Small intestine (tissue), 16 donors: ENCODE results near the gene SCYGR7. TPM values are rescaled to one million over a fixed set of nuclear protein-coding genes. Genes with fewer than 3 reads are reported as not detected.

ENCODE experiments used
- DNase-seq, 2 donors: peaks; one replicate each; pipeline versions ENCODE4 v3.0.0 to v3.0.0-alpha.2; 2013
- FAIRE-seq: peaks from 2 replicates; lab custom pipeline; 2012; peaks lifted over from hg19 to GRCh38; lab: Jason Lieb, UNC
- H3K27ac ChIP-seq, 3 donors: one replicate each; pipeline ENCODE4 v1.5.1; 2013; ENCODE audit warnings: low read length in 2 of 3, mild to moderate bottlenecking in 2 of 3, control low read depth in 1 of 3, inconsistent platforms in 1 of 3, low read depth in 1 of 3, moderate library complexity in 1 of 3
- H3K27me3 ChIP-seq, 3 donors: one replicate each; pipeline ENCODE4 v1.6.1; 2013; ENCODE audit warnings: low read length in 3 of 3, inconsistent platforms in 1 of 3; ENCODE audit not compliant: control insufficient read depth in 3 of 3, insufficient read depth in 3 of 3
- H3K36me3 ChIP-seq, 3 donors: one replicate each; pipeline ENCODE4 v1.6.1; 2013; ENCODE audit warnings: low read length in 3 of 3, inconsistent platforms in 1 of 3, low read depth in 1 of 3, mild to moderate bottlenecking in 1 of 3, moderate library complexity in 1 of 3; ENCODE audit not compliant: control insufficient read depth in 3 of 3, insufficient read depth in 2 of 3
- H3K4me1 ChIP-seq, 3 donors: one replicate each; pipeline ENCODE4 v1.6.1; 2013; ENCODE audit warnings: low read length in 2 of 3, inconsistent platforms in 1 of 3, low read depth in 1 of 3, mild to moderate bottlenecking in 1 of 3, moderate library complexity in 1 of 3; ENCODE audit not compliant: control insufficient read depth in 3 of 3, insufficient read depth in 2 of 3
- H3K4me3 ChIP-seq, 3 donors: one replicate each; pipeline ENCODE4 v1.5.1; 2013; ENCODE audit warnings: low read length in 3 of 3, control low read depth in 1 of 3, inconsistent platforms in 1 of 3, low read depth in 1 of 3, mild to moderate bottlenecking in 1 of 3, moderate library complexity in 1 of 3
- H3K9me3 ChIP-seq, 2 donors: one replicate each; pipeline ENCODE4 v1.6.1; 2013; ENCODE audit warnings: low read depth in 1 of 2, low read length in 1 of 2; ENCODE audit not compliant: control insufficient read depth in 2 of 2, insufficient read depth in 1 of 2
- WGBS, 3 donors: extraction: QIAGEN DNeasy Blood & Tissue Kit; methylation state at CpG; one replicate each; pipeline ENCODE4 v1.1.7; 2013; 5-methylcytosine and 5-hydroxymethylcytosine counted together
- long read RNA-seq, 10 donors: transcript quantifications; one replicate each; lab custom pipeline, GENCODE V29; 2026
- polyA plus RNA-seq, 4 donors: library from polyadenylated mRNA; stranded (reverse) in 3 of 4; unstranded in 1 of 4; fragments of 200-250 nt in 3 of 4; fragments of 120-200 nt in 1 of 4; gene quantifications; one replicate each; pipeline versions ENCODE4 v1.2.1 to v1.2.3, GENCODE V29; 2013
- donor health status: healthy with polysubstance abuse.
- donor health status: control.
- donor health status: control.
- donor health status: Bipolar disorder and iron deficiency.
- donor health status: healthy.

SCYGR7 gene, protein sequence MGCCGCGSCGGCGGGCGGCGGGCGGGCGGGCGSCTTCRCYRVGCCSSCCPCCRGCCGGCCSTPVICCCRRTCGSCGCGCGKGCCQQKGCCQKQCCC
- polyA plus RNA-seq = not detected
- long read RNA-seq, donor 1 = 0 reads
- long read RNA-seq, donor 2 = 0 reads
- long read RNA-seq, donor 3 = 0 reads
- long read RNA-seq, donor 4 = 0 reads
- long read RNA-seq, donor 5 = 0 reads
- long read RNA-seq, donor 6 = 0 reads
- long read RNA-seq, donor 7 = 0 reads
- long read RNA-seq, donor 8 = 0 reads
- long read RNA-seq, donor 9 = 0 reads
- long read RNA-seq, donor 10 = 0 reads

DNA sequence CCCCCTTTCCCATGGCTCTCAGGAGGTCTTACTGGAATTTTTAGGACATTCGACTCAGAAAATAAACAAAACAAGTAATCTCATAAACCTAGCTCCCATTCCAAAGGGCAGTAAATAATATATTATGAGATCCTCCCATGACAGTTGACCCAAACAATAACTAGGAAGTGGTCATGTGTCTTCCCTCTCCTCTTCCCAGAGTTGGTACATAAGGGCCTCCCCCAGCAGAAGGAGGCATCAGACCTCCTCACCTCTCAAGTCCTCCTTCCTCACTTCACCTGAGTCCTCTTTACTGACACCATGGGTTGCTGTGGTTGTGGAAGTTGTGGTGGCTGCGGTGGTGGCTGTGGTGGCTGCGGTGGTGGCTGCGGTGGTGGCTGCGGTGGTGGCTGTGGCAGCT is at the start of gene SCYGR7:
Gene SCYGR7 (plus strand): TSS at position 301 of the 400 bp plus-strand sequence. CDS start 0 bp downstream, at position 301.
- FAIRE-seq (no peak), DNase-seq (no peak)
- Histone ChIP-seq H3K4me1 (peaks cover 0 to 3% (median 0%) of the 10 kb centered on the region in 3 donors), H3K36me3 (no peaks in the 10 kb centered on the region), H3K9me3 (no peaks in the 10 kb centered on the region), H3K4me3 (no peak within 1 kb of the TSS), H3K27me3 (no peaks in the 10 kb centered on the region), H3K27ac (no peak within 1 kb of the TSS)
- WGBS, 3 donors = 81 to 96% (median 86%) methylated on average over 3 to 5 of the region's 5 CpGs

DNA sequence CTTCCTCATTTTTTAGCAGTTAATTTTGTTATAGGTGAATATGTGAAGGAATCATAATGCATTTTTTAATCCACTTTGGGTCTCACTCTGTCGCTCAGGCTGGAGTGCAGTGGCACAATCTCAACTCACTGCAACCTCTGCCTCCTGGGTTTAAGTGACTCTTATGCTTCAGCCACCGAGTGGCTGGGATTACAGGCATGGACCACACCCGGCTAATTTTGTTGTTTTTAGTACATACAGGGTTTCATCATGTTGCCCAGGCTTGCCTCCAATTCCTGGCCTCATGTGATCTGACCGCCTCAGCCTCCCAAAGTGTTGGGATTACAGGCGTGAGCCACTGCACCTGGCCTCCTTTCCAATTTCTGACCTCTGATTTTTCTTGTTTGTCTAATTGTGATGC is 43.9 kb upstream of the SCYGR7 start:
- Histone ChIP-seq H3K4me1 (no peaks in the 10 kb centered on the region), H3K4me3 (no peak overlapping the region), H3K36me3 (peaks cover 0 to 20% (median 6%) of the 10 kb centered on the region in 3 donors), H3K27ac (no peak overlapping the region), H3K27me3 (no peaks in the 10 kb centered on the region), H3K9me3 (no peaks in the 10 kb centered on the region)
- WGBS, 3 donors = 70 to 77% (median 72%) methylated on average over 5 of the region's 5 CpGs
- FAIRE-seq = no peak
- no peak for DNase-seq

DNA sequence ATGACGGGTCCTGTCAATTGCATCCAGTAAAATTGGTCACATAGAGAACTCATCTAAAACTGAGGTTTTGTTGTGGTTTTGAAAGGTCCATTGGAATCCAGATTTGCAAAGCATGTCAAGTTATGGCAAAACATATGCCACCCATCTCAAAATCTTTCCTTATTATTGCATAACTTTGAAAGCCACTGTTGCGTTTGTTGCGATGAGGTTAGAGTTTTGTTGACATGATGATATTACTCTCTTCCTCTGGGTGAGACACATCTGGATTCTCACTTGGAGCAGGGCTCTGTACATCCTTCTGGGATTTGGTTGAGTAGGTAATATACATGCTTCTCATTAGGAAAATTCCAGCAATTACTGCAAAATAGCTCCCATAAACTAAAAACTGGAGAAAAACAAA is 40.9 kb upstream of the SCYGR7 start:
- Histone ChIP-seq H3K9me3 (no peaks in the 10 kb centered on the region), H3K4me1 (no peaks in the 10 kb centered on the region), H3K27ac (no peak overlapping the region), H3K27me3 (no peaks in the 10 kb centered on the region), H3K36me3 (peaks cover 0 to 24% (median 6%) of the 10 kb centered on the region in 3 donors), H3K4me3 (no peak overlapping the region)
- WGBS, 3 donors = 78 to 96% (median 92%) methylated on average over 3 of the region's 3 CpGs
- FAIRE-seq (no peak), DNase-seq (no peak)

DNA sequence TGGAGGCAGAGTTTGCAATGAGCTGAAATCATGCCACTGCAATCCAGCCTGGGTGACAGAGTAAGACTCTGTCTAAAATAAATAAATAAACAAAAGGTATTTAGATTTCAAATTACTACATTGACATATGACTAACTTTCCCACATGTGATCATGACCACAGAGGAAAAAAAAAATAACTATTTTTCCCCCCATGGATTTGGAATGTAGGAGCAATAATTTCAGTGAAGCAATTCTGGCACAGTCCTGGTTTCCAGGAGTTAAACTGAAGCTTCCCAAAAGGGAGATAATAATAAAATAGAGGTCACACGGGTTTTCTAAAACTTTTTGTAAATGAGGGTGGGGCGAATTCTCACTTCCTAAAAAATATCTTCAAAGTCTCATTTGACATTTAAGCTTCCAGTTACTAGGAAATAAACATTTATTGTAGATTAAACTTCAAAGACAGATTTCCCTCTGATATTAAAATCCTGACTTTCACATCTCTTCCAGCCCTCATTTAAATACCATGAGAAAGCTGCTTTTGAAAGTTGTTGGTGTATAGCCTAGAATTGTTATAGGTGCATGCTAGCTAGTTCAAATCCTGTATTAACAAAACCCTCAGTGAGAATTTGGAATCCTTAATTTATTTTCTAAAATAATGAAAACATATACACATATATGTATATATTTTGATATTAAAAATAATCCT is 31.0 kb upstream of the SCYGR7 start:
- Histone ChIP-seq H3K4me3 (no peak overlapping the region), H3K36me3 (peaks cover 0 to 55% (median 11%) of the 10 kb centered on the region in 3 donors), H3K4me1 (peaks cover 0 to 12% (median 4%) of the 10 kb centered on the region in 3 donors), H3K27me3 (no peaks in the 10 kb centered on the region), H3K27ac (no peak overlapping the region), H3K9me3 (no peaks in the 10 kb centered on the region)
- WGBS, 3 donors = 43 to 64% (median 56%) methylated on average over 2 of the region's 2 CpGs
- no peak for DNase-seq
- FAIRE-seq = no peak

DNA sequence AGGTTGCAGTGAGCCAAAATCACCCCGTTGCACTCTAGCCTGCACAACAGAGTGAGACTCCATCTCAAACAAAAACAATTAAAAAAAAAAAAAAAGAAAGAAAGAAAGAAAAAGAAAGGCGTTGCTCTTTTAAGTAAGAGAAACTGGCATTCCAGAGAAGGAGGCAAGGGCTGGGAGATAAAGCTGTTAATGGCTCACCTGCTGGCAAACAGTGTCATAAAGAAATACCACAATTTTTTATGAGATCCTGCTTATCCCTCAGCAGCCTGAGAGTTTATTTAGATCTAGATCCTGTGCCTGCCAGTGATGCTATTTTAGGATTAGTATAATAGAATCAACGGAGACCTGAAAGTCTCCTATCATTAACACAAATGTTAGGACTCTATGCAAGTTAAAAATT is 26.6 kb upstream of the SCYGR7 start:
- peak overlapping the region in 1 of 3 donors; percentile 40 for H3K27ac ChIP-seq
- WGBS, 3 donors = 6 to 59% (median 36%) methylated on average over 3 of the region's 3 CpGs
- FAIRE-seq = no peak
- no peak overlapping the region for H3K4me3 ChIP-seq
- H3K4me1 ChIP-seq = peaks cover 4 to 35% (median 11%) of the 10 kb centered on the region in 3 donors
- DNase-seq = peak; percentile 44 to 70
- no peaks in the 10 kb centered on the region for H3K9me3 ChIP-seq
- no peaks in the 10 kb centered on the region for H3K27me3 ChIP-seq
- H3K36me3 ChIP-seq = peaks cover 0 to 69% (median 7%) of the 10 kb centered on the region in 3 donors

DNA sequence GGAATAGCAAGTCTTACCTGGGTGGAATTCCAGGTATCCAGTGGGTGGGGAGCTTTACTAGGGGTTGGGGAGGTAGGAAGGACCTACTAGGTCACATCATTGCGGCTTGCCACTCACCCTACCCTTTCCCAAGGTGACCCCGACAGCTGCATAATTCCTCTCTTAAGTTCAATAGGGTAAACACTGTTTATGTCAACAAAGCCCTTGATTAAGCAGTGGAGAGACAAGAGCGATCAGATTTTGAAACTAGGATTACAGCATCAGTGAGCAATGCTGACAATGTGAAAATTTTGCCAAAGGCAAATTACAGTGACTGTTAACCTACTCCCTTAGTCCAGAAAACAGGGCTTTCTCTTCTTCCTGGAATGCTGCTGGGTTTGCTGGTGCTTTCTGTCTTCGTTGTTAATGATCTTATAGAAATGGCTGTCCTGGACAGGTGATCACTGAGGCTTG is 24.8 kb upstream of the SCYGR7 start:
- 20 to 42% (median 21%) methylated on average over 4 of the region's 4 CpGs for WGBS, 3 donors
- peak overlapping the region in 2 of 3 donors; percentile 35 to 40 for H3K27ac ChIP-seq
- peaks cover 4 to 45% (median 14%) of the 10 kb centered on the region in 3 donors for H3K4me1 ChIP-seq
- H3K27me3 ChIP-seq = no peaks in the 10 kb centered on the region
- H3K9me3 ChIP-seq = no peaks in the 10 kb centered on the region
- no peak overlapping the region for H3K4me3 ChIP-seq
- FAIRE-seq (no peak), DNase-seq (peak; percentile 52 to 59)
- H3K36me3 ChIP-seq = peaks cover 0 to 68% (median 7%) of the 10 kb centered on the region in 3 donors

DNA sequence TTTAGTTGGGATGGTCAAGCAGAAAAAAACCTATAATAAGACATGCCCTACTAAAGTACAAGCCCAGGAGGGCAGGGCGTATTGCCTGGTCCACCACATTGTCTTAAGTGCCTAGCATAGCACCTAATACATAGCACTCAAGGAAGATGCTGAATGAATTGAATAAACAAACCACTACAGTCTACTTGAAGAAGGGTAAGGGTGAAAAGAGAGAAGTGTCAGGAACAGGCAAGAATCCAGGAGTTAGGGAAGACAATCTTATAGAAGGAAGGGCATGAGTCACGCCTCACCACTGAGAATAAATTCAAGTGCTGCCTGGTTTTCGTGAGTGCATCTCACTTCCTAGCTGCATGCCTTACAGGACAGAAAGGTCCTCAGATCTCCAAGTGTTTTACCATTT is 24.2 kb upstream of the SCYGR7 start:
- 69 to 79% (median 78%) methylated on average over 3 of the region's 3 CpGs for WGBS, 3 donors
- Histone ChIP-seq H3K4me1 (peaks cover 4 to 45% (median 14%) of the 10 kb centered on the region in 3 donors), H3K9me3 (no peaks in the 10 kb centered on the region), H3K27me3 (no peaks in the 10 kb centered on the region), H3K4me3 (no peak overlapping the region), H3K27ac (peak overlapping the region in 2 of 3 donors; percentile 35 to 40), H3K36me3 (peaks cover 0 to 63% (median 3%) of the 10 kb centered on the region in 3 donors)
- FAIRE-seq (no peak), DNase-seq (no peak)

DNA sequence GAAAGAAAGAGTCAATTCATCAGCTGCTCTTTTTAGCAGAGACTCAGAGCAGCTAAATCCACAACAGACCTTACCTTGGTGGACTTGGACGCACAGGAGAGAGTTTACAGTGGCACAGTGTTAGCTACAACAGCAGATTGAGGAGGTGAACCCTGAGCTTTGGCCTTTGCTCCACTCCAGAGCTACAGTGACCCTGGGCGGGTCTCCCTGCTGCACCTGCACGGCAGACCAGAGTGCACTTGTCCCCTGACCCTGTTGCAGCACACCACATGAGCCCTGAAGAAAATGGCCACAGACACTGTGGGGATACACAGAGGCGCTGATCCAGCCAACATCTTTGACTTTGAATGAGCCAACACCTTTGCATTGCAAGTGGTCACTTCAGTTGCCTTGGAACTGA is 21.3 kb upstream of the SCYGR7 start:
- H3K4me1 ChIP-seq = peaks cover 4 to 42% (median 10%) of the 10 kb centered on the region in 3 donors
- FAIRE-seq (no peak), DNase-seq (peak; percentile 78 to 92)
- peak overlapping the region in 2 of 3 donors; percentile 48 to 85 for H3K27ac ChIP-seq
- H3K36me3 ChIP-seq = peaks cover 0 to 59% (median 0%) of the 10 kb centered on the region in 3 donors
- peaks cover 0 to 6% of the 10 kb centered on the region in 2 donors for H3K9me3 ChIP-seq
- no peaks in the 10 kb centered on the region for H3K27me3 ChIP-seq
- WGBS, 3 donors = 41 to 67% (median 58%) methylated on average over 4 of the region's 4 CpGs
- no peak overlapping the region for H3K4me3 ChIP-seq
